AML-193 (cell line): ENCODE measurements around the gene ELL.

Experiments used
- DNase-seq, 2 experiments: peaks; one replicate each; lab custom pipeline; 2025; lab: John Stamatoyannopoulos, UW

ELL gene

DNA sequence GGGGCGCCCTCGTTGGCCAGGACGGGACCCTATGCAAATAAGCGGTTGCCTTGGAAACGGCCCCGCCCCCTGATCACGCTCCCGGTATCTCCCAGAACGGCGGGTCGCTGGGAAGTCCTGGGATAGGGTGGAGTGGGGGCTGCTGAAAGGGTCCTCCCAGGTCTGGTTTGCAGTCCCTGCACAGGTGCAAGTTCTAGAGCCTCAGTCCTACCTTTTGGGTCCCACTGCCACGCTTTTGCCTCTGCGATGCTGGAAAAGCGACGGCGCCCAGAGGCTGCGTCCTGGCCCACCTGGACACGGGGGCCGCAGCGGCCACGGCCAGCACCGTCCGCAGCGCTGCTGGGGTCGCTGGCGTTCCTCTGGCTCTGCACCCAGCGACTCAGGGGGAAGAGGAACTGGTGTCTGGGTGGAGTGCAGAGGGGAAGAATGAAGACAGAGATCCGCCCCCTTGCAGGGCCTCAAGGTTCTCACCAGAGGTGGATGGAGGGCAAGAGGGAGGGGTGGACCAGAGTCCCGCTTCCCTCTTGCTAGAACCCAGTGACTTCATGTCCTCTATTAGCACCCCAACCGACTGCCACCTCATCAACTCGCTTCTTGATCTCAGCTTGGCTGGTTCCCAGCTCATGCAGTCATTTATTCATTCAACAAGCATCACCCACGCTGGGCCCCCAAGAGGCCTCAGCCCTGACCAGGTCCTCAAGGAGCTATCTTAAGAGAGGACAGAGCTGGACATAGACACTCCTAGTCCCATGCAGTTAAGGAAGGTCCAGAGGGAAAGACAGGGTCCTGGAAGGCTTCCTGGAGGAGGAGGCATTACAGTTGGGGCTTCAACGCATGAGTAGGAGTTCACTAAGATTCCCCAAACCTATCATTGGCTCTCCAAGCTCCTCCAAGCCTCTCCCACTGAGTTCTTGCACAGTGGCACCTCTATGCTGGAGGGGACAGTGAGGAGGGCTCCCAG is 124.3 kb downstream of the ELL start, which contains the start of gene LRRC25:
TSS of gene LRRC25 (minus strand) at position 381 of the 961 bp plus-strand sequence. CDS start 659 bp downstream, outside the sequence.
- peak; percentile 69 to 79 for DNase-seq

DNA sequence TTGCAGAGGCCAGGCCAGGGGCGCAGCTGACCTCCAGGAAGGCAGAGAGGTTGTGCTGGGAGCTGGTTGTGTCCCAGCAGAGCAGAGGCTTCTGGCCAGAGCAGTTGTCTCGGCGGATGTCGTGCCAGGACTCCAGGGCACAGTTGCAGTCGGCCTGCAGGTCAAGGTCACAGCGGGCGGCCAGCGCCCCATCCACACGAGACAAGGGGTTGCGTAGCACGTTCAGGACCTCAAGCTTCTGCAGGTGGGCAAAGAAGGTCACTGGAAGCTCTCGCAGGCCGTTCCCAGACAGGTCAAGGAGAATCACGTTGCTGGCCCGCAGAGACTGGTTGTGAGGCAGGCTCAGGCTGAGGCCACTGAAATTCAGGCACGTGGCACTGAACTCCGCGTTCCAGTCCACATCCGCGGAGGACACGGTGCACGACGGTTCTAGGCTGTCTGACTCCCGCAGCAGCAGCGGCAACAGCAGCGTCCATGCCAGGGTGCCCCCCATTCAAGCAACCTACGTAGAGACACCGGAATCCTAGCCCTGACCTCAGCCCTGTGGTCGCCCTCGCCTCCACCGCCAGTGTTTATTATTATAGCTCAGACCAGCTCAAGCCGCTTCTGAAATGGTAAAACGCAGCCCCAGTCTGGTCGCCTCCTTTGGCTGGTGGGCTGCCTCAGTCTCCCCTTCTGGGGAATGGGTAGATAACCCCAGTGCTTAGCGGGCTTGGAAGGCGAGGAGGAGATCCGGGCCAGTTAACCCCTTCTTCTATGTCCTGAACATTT is 125.2 kb downstream of the ELL start:
- no peak for DNase-seq

DNA sequence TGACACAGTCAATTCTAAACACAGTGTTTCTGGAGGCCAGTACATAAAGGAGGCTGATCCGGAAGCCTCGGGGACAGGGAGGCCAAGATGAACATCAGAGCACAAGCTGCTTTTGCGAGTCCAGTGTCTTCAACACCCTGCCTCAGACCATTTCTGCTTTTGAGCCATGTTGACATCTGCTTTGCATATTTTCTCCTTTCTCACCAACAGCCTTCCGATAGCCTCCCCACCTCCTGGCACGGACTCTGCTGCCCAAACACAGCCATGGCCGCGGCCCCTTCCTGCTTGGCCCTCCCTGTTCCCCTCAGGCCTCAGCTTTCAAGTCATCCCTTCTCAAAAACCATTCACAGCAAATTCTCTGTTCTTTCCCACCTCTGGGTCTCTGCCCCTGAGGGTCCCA is 128.0 kb downstream of the ELL start:
- DNase-seq, result no peak

DNA sequence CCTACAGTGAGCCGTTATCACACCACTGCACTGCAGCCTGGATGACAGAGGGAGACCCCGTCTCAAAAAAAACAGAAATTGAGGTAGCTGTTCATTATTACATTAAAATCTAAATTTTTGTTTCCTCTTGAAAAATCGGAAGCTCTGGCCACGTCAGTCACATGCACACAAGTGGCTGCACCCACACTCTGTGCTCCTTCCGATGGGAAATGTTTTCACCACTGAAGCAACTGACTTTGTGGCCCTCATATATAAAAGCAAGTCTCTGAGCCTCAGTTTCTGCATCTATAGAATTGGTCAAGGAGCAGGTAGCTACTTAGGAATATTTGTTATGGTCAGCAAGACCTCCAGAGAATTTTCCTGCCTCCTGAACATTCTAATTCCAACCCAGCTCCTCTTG is 128.9 kb downstream of the ELL start:
- no peak for DNase-seq
